ENCODE measurements around the gene RFC2. TPM values are rescaled to one million over a fixed set of nuclear protein-coding genes. Genes with fewer than 3 reads are reported as not detected.

RFC2 gene
- total and polyA plus RNA-seq, 10 of the 15 experiments (the other 5 are each of a cell fraction or from before 2014, with no cell fraction given), result 25.8 to 145 (median 90.9) TPM

- TF ChIP-seq STAT3 (IDR thresholded peaks at IDR 0.05; ENCODE audit: low read depth, low read length) (no peak), TARDBP (IDR thresholded peaks at IDR 0.05; ENCODE audit: borderline replicate concordance) (no peak), EZH2 (IDR thresholded peaks at IDR 0.05; ENCODE audit: borderline replicate concordance, control insufficient read depth, low read depth, low read length) (no peak), ZSCAN29 (IDR thresholded peaks at IDR 0.05) (no peak), USF2 (IDR thresholded peaks at IDR 0.05; ENCODE audit: borderline replicate concordance, low read depth, low read length) (no peak), NFXL1 (IDR thresholded peaks at IDR 0.05; ENCODE audit: borderline replicate concordance) (no peak), CHD4 (IDR thresholded peaks at IDR 0.05) (no peak), POLR2AphosphoS5 (IDR thresholded peaks at IDR 0.05; ENCODE audit: low read length) (no peak), NR2C1 (IDR thresholded peaks at IDR 0.05) (0 out of 2 replicates have a peak, but pooled peaks have one; percentile 29), PAX5 (IDR thresholded peaks at IDR 0.05; ENCODE audit: borderline replicate concordance, low read depth, low read length) (no peak), MEF2A (IDR thresholded peaks at IDR 0.05; ENCODE audit: insufficient read depth, low read depth, low read length) (no peak), CBX5 (IDR thresholded peaks at IDR 0.05; ENCODE audit: low read depth) (no peak), NRF1 (conservative IDR thresholded peaks at IDR 0.05; ENCODE audit: low read depth, low read length) (no peak), HDAC2 (IDR thresholded peaks at IDR 0.05) (no peak), CEBPB (IDR thresholded peaks at IDR 0.05; ENCODE audit: borderline replicate concordance in 1 of 2, low read depth in 2 of 2, low read length in 2 of 2) (no peak), IRF3 (IDR thresholded peaks at IDR 0.05) (no peak), PRDM15 (CRISPR knock-in tag; IDR thresholded peaks at IDR 0.05) (no peak), CBX3 (IDR thresholded peaks at IDR 0.05; ENCODE audit: borderline replicate concordance, low read depth) (no peak), ELK1 (IDR thresholded peaks at IDR 0.05; ENCODE audit: low read depth, low read length) (no peak), CHD2 (IDR thresholded peaks at IDR 0.05; ENCODE audit: borderline replicate concordance, low read depth, low read length) (no peak), EP300 (IDR thresholded peaks at IDR 0.05; ENCODE audit: borderline replicate concordance in 1 of 2, control insufficient read depth in 1 of 2, low read depth in 2 of 2, low read length in 2 of 2) (peak; percentile 32 to 38; a peak in 2 of 4 replicates), ZNF274 (IDR thresholded peaks at IDR 0.05; ENCODE audit: insufficient read depth, insufficient read length) (no peak), ZNF24 (IDR thresholded peaks at IDR 0.05) (0 out of 2 replicates have a peak, but pooled peaks have one; percentile 0), MLLT1 (IDR thresholded peaks at IDR 0.05) (no peak)
Measured at GRCh38 chr7:74284781-74285259, 30.6 kb upstream of the RFC2 start (continued).
